NCI-H510A treated with DMSO at 0.1 percent for 48 hours (cell line): ENCODE results near the gene NDUFV2.

ENCODE experiments used
- DNase-seq: peaks from one replicate; lab custom pipeline; 2025; lab: John Stamatoyannopoulos, UW

Gene NDUFV2

GRCh38 chr18:9117980-9118841 is 15.7 kb downstream of the NDUFV2 start:
- no peak for DNase-seq

- no peak for DNase-seq
These were observed 18.3 kb downstream of the NDUFV2 start for GRCh38 chr18:9120796-9121195.

GRCh38 chr18:9123520-9123919 is 21.0 kb downstream of the NDUFV2 start:
- DNase-seq, result no peak

GRCh38 chr18:9124824-9125223 is 22.3 kb downstream of the NDUFV2 start:
- no peak for DNase-seq

GRCh38 chr18:9126337-9126736 is 23.8 kb downstream of the NDUFV2 start:
- DNase-seq, result no peak

- DNase-seq, result no peak
These were observed 27.7 kb downstream of the NDUFV2 start for GRCh38 chr18:9130195-9130594.

- no peak for DNase-seq
These were observed 28.3 kb downstream of the NDUFV2 start for GRCh38 chr18:9130806-9131205.

GRCh38 chr18:9132628-9133027 is 30.1 kb downstream of the NDUFV2 start:
- no peak for DNase-seq

GRCh38 chr18:9133225-9133624 is 30.7 kb downstream of the NDUFV2 start:
- no peak for DNase-seq

- no peak for DNase-seq
These were observed 32.8 kb downstream of the NDUFV2 start for GRCh38 chr18:9135081-9135911.

- DNase-seq, result peak; percentile 90
These were observed 33.4 kb downstream of the NDUFV2 start for GRCh38 chr18:9135912-9136314.

- DNase-seq, result peak; percentile 94
These were observed 34.0 kb downstream of the NDUFV2 start, which contains the start of gene ANKRD12 for GRCh38 chr18:9136315-9137155. TSS of gene ANKRD12 (plus strand) at chr18:9136781. CDS start at chr18:9182433, 45,652 bp downstream.

- peak; percentile 87 for DNase-seq
These were observed 34.9 kb downstream of the NDUFV2 start for GRCh38 chr18:9137168-9138066.

- no peak for DNase-seq
These were observed 37.0 kb downstream of the NDUFV2 start for GRCh38 chr18:9139400-9140039.

GRCh38 chr18:9140381-9140780 is 37.9 kb downstream of the NDUFV2 start:
- DNase-seq, result no peak

GRCh38 chr18:9140984-9141383 is 38.5 kb downstream of the NDUFV2 start:
- no peak for DNase-seq

GRCh38 chr18:9146224-9146623 is 43.7 kb downstream of the NDUFV2 start:
- DNase-seq, result no peak

- peak; percentile 76 for DNase-seq
These were observed 45.1 kb downstream of the NDUFV2 start for GRCh38 chr18:9147440-9148202.

- no peak for DNase-seq
These were observed 45.7 kb downstream of the NDUFV2 start for GRCh38 chr18:9148203-9148552.

GRCh38 chr18:9150121-9150520 is 47.6 kb downstream of the NDUFV2 start:
- DNase-seq, result no peak
